ENCODE measurements around the gene RNF208. TPM values are rescaled to one million over a fixed set of nuclear protein-coding genes. Genes with fewer than 3 reads are reported as not detected.

The RNF208 gene
- polyA plus RNA-seq, 1 donor from 2014 or later, result 1.5 TPM

GRCh38 chr9:137179761-137180160, 42.3 kb downstream of the RNF208 start:
- TF ChIP-seq EP300 (conservative IDR thresholded peaks at IDR 0.05; ENCODE audit: poor library complexity, severe bottlenecking) (no peak), MXI1 (conservative IDR thresholded peaks at IDR 0.05; ENCODE audit: poor library complexity, severe bottlenecking) (no peak), TAF1 (IDR thresholded peaks at IDR 0.05; ENCODE audit: low read depth) (no peak), SMC3 (conservative IDR thresholded peaks at IDR 0.05; ENCODE audit: poor library complexity) (no peak), REST (IDR thresholded peaks at IDR 0.05; ENCODE audit: borderline replicate concordance) (no peak)
- H2AFZ ChIP-seq (ENCODE audit: low read depth, low read length), result no peak overlapping the region
- no peaks in the 10 kb centered on the region for H3K79me2 ChIP-seq (replicated peaks; ENCODE audit: insufficient read depth, low read length)
- no peak overlapping the region for H3K4me2 ChIP-seq (ENCODE audit: low read length)
- no peaks in the 10 kb centered on the region for H3K9me2 ChIP-seq (ENCODE audit: insufficient read depth, low read length)
- no peak overlapping the region for H3K27ac ChIP-seq (ENCODE audit: low read length)
- no peaks in the 10 kb centered on the region for H3K36me3 ChIP-seq (ENCODE audit: insufficient read depth, low read length)
- no peaks in the 10 kb centered on the region for H3F3A ChIP-seq (ENCODE audit: insufficient read depth, low read length, poor library complexity, severe bottlenecking)
- no peaks in the 10 kb centered on the region for H4K20me1 ChIP-seq (ENCODE audit: insufficient read depth)
- H3K4me3 ChIP-seq (ENCODE audit: low read length), result no peak overlapping the region
- H3K9ac ChIP-seq (ENCODE audit: low read length), result no peak overlapping the region
- H3K9me3 ChIP-seq (ENCODE audit: low read length), result no peaks in the 10 kb centered on the region
- no peaks in the 10 kb centered on the region for H3K27me3 ChIP-seq (ENCODE audit: insufficient read depth, low read depth, low read length)

GRCh38 chr9:137178939-137179630, 43.0 kb downstream of the RNF208 start:
- H3K9me3 ChIP-seq (ENCODE audit: low read length), result no peaks in the 10 kb centered on the region
- H3K79me2 ChIP-seq (replicated peaks; ENCODE audit: insufficient read depth, low read length), result no peaks in the 10 kb centered on the region
- TF ChIP-seq EZH2 (IDR thresholded peaks at IDR 0.05; ENCODE audit: borderline replicate concordance, insufficient read depth, low read length, poor library complexity, severe bottlenecking) (no peak), POLR2AphosphoS5 (IDR thresholded peaks at IDR 0.05) (no peak), MXI1 (conservative IDR thresholded peaks at IDR 0.05; ENCODE audit: poor library complexity, severe bottlenecking) (no peak)
- no peaks in the 10 kb centered on the region for H4K20me1 ChIP-seq (ENCODE audit: insufficient read depth)
- H2AFZ ChIP-seq (ENCODE audit: low read depth, low read length), result no peak overlapping the region
- no peak overlapping the region for H3K27ac ChIP-seq (ENCODE audit: low read length)
- no peaks in the 10 kb centered on the region for H3K9me2 ChIP-seq (ENCODE audit: insufficient read depth, low read length)
- H3K4me3 ChIP-seq (ENCODE audit: low read length), result no peak overlapping the region
- H3K9ac ChIP-seq (ENCODE audit: low read length), result no peak overlapping the region
- H3F3A ChIP-seq (ENCODE audit: insufficient read depth, low read length, poor library complexity, severe bottlenecking), result no peaks in the 10 kb centered on the region
- H3K36me3 ChIP-seq (ENCODE audit: insufficient read depth, low read length), result no peaks in the 10 kb centered on the region
- no peaks in the 10 kb centered on the region for H3K27me3 ChIP-seq (ENCODE audit: insufficient read depth, low read depth, low read length)
- H3K4me2 ChIP-seq (ENCODE audit: low read length), result no peak overlapping the region

GRCh38 chr9:137178201-137178938, 43.7 kb downstream of the RNF208 start:
- Histone ChIP-seq H3K27me3 (ENCODE audit: insufficient read depth, low read depth, low read length) (no peaks in the 10 kb centered on the region), H2AFZ (ENCODE audit: low read depth, low read length) (no peak overlapping the region), H4K20me1 (ENCODE audit: insufficient read depth) (no peaks in the 10 kb centered on the region), H3K36me3 (ENCODE audit: insufficient read depth, low read length) (no peaks in the 10 kb centered on the region), H3K9ac (ENCODE audit: low read length) (no peak overlapping the region), H3K79me2 (replicated peaks; ENCODE audit: insufficient read depth, low read length) (no peaks in the 10 kb centered on the region), H3K27ac (ENCODE audit: low read length) (no peak overlapping the region), H3K4me2 (ENCODE audit: low read length) (no peak overlapping the region), H3K9me3 (ENCODE audit: low read length) (no peaks in the 10 kb centered on the region), H3K4me3 (ENCODE audit: low read length) (no peak overlapping the region), H3F3A (ENCODE audit: insufficient read depth, low read length, poor library complexity, severe bottlenecking) (no peaks in the 10 kb centered on the region), H3K9me2 (ENCODE audit: insufficient read depth, low read length) (no peaks in the 10 kb centered on the region)
- TF ChIP-seq EP300 (conservative IDR thresholded peaks at IDR 0.05; ENCODE audit: poor library complexity, severe bottlenecking) (no peak), POLR2AphosphoS5 (IDR thresholded peaks at IDR 0.05) (no peak), CTCF (IDR thresholded peaks at IDR 0.05; ENCODE audit: poor library complexity, severe bottlenecking) (no peak), REST (IDR thresholded peaks at IDR 0.05; ENCODE audit: borderline replicate concordance) (no peak), MXI1 (conservative IDR thresholded peaks at IDR 0.05; ENCODE audit: poor library complexity, severe bottlenecking) (no peak), RAD21 (conservative IDR thresholded peaks at IDR 0.05) (no peak), EZH2 (IDR thresholded peaks at IDR 0.05; ENCODE audit: borderline replicate concordance, insufficient read depth, low read length, poor library complexity, severe bottlenecking) (no peak), TAF1 (IDR thresholded peaks at IDR 0.05; ENCODE audit: low read depth) (no peak), SMC3 (conservative IDR thresholded peaks at IDR 0.05; ENCODE audit: poor library complexity) (no peak)
